Measurements from ENCODE around the gene INSR.
"Not testable (repeated sequence)": the region's sequence is repeated elsewhere in the genome, so short reads cannot be mapped to it uniquely, and the experiment has no call there.

Gene INSR

DNA sequence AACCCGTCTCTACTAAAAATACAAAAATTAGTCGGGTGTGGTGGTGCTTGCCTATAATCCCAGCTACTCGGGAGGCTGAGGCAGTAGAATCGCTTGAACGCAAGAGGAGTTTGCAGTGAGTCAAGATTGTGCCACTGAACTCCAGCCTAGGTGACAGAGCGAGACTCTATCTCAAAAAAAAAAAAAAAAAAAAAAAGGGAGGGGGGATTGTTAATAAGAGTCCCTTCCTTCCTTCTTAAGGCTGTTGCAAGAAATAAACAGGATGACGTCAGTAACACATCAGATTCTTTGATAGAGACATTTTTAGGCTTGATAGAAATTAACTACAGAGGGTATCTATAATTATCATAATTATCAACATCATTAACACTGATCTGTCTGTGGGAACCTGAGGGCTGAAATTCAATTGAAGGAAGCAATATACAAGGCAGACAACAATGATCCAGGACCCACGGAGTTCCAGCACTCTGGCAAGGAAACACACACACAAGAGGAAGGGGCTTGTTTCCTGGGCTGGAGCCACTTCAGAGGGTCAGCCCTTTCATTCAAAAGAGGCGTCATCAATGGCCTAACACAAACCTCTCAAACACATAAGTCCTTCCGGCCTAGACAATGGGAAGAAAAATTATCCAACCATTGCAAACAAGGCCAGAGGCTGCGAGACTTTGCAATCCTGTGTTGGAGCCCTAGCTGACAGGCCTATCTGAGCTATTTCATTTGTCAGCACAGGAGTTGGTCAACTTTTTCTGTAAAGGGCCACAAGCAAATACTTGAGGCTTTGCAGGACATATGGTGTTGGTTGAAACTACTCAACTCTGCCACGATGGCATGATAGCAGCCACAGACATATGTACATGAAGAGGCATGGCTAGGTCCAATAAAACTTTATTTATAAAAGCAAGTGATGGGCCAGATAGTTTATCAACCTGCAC lies 105.2 kb downstream of the INSR start:
- DNase-seq, result no peak

DNA sequence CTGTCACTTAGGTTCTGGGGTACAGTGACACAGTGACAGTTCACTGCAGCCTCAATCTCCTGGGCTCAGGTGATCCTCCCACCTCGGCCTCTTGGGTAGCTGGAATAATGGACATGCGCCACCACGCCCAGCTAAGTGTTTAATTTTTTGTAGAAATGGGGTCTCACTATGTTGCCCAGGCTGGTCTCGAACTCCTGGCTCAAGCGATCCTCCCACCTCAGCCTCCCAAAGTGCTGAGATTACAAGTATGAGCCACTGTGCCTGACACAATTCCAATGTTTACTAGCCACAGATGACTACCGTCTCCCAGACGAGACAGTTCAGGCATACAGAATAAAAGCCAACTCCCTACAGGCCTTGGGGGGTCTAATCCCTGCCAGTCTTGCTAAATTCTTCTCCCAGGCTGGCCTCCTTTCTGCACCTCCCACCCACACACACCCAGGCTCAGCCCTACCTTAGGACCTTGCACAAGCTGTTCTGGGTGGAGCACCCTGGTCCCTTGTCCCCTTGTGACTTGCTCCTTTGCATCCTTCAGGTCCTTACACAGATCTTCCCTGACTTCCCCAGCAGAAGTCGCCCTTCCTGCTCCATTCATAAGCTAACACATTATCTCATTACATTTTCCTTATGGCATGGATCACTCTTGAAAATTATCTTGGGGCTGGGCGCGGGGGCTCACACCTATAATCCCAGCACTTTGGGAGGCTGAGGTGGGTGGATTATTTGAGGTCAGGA lies 106.4 kb downstream of the INSR start:
- no peak for DNase-seq

DNA sequence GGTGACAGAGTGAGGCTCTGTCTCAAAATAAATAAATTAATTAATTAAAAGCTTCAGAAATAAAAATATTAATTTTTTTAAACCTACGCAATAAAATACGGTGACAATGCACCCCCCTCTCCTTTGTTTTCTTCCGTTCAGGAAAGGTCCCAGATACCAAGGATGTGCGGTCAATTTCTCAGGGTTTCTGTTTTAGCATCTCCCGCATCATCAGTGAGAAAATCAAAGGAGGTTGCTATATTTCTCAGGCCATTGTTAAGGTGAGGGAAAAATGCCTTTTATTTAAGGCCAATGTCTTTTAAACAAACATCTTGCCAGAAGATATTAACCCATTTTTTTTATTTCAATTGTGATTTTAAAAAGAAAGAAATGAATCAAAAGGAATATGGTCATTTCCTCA lies 111.7 kb downstream of the INSR start:
- no peak for DNase-seq

DNA sequence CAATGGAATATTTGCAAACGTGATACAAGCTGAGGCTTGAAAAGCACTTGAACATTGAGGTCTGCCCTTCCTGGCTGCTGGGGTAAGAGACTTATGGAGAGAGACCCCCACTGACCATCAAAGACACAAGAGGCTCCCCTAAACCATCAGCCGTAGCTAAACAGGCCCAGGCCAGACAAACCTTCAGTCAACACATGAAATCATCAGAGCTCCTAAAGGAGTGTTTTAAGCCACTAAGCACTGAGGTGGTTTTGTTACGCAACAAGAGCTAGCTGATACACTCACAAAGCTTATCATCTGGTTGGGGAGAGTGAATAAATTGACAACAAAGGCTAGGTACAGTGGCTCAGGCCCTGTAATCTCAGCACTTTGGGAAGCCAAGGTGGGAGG lies 114.3 kb downstream of the INSR start:
- DNase-seq, result no peak

DNA sequence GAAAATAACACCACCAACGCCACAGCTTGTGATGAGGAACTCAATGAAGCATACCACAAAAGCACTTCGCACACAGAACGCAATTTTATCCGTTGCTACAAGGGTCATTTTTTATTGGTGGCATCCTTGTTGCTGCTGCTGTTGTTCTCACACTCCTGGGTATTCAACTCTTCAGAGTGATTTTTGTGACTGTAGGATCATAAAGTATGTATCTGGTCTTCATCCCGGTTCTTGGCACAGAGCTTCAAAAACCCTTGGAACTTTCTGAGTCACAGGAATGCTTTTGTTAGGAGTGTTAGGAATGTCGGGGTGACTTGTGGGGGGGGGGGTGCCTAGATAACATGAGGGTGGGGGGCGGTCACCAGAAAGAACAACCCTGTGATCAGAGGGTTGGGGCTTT lies 116.3 kb downstream of the INSR start:
- DNase-seq, result no peak

DNA sequence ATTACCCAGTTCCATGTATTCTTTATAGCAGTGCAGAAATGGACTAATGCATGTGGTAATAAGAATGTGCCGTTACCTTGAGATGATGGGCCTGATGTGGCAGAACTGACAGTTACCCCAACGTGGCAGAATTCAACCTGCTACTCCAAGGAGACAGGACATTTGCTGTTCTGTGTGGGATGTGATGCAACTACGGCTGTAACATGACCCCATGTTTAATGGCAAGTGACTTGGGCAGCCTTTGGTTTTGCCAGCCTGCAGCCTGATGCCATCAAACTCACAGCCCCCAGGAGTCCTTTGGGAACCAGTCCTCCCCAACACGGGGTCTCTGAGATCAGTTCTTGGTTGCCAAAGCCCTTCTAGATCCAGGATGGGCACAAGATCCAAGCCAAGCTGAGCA lies 117.4 kb downstream of the INSR start:
- no peak for DNase-seq

DNA sequence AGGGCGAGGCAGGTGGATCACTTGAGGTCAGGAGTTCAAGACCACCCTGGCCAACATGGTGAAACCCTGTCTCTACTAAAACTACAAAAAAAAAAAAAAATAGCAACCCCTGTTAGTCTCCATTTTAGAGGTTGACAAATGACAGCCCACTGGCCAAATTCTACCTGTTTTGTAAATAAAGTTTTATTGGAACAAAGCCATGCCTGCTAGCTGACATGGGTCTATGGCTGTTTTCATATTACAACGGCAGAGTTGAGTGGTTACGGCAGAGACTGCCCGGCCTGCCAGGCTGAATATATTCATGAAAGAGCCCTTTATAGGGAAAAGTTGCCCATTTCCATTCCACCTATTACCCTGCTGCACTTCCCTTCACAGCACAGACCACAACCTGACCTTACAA lies 121.4 kb downstream of the INSR start:
- no peak for DNase-seq

DNA sequence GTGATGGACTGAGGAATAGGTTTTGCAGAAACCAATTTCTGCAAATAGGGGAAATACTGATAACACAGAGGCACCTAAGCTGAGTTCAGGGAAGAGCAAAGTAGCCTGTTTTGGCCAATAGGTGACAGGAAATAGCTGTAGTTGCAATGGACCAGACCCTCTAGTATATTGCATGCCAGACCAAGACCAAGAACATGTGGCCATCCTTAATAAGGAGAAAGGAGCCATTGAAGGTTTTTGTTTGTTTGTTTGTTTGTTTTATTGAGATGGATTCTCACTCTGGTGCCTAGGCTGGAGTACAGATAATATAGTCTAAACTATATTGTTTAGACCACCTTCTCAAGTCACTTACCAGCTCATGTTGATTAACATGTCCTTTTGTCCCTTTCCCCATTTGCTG lies 123.2 kb downstream of the INSR start:
- DNase-seq, result no peak

DNA sequence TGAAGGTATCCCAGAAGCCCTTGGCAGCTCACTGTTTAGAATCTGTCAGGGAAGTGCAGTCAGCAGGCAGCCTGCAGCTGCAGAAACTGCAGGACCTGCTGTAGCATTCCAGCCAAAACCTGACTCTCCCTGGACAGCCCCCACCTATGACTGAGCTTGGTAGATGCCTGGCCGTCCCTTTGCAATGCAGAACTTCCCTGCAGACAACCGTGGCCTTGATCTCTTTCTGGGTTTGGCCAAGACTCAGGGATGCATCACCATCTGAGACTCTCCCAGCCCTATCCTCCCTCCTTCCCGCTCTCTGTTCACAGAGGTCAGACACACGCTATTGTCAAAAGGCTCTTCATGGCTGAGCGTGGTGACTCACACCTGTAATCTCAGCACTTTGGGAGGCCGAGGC lies 125.3 kb downstream of the INSR start:
- DNase-seq, result no peak

DNA sequence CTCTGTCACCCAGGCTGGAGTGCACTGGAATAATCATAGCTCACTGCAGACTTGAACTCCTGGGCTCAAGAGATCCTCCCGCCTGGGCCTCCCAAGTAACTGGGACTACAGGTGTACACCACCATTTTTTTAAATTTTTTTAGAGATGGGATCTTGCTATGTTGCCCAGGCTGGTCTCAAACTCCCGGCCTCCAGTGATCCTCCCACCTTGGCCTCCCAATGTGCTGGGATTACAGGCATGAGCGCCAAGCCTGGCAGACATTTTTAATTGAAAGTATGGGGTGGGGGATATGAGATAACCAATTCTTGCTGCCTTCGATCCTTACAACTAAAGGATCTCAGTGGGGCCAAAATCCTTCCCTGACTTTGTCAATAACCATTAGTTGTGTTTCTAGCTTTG lies 132.9 kb downstream of the INSR start:
- no peak for DNase-seq

DNA sequence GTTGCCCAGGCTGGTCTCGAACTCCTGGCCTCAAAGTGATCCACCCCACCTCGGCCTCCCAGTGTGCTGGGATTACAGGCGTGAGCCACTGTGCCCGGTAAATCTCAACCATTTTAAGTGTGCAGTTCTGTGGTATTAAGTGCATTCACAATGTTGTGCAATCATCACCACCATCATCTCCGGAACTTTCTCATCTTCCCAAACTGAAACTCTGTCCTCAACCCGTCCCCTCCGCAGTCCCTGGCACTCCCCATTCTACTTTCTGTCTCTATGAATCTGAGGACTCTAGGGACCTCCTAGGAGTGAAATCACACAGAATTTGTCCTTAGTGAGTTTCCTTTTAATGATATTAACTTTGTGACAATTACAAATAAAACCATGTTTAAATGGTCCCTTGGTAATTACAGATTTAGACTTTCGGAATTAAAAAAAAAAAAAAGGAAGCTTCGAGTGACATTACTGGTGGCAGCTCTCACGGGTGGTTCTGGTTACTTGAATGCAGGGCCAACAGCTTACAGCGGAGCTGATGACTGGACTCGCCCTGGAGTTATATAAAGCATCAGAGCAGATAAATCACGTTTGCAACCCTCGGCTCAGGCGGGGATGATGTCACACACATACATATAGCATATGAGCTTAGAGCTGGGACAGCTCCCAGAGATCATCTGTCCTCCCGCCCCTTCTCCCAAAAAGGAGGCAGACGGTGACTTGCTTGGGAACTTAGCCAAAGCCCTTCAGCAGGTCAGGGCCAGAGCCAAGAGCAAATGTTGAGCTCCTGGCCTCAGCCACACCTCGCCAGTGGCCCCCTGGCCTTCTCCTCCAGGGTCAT lies 134.9 kb downstream of the INSR start:
- no peak for DNase-seq

DNA sequence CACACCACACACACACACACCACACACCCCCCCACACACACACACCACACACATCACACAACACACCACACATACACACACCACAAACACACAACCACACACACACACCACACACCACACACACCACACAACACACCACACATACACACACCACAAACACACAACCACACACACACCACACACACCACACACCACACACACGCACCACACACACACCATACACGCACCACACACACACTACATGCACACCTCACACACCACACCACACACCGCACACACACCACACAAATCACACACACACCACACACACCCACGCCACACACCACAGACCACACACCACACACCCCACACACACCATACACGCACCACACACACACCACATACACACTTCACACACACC lies 141.2 kb downstream of the INSR start:
- no peak for DNase-seq

DNA sequence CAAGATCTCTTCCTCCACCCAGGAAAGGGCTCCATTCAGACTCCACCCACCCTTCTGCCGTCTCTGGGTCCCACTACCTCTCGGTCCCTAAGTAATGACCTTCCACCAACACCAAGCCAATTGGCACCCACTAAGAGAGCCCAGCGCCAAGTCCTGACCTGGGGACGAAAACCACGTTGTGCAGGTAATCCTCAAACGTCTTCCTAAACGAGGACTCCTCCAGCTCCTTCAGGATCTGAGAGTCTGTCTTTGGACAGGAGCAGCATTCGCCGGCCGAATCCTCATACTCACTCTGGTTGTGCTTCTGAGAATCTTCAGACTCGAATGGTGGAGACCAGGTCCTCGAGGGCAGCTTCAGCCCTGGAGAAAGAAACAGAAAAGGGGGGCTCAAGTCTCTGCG lies 141.6 kb downstream of the INSR start:
- DNase-seq, result no peak

DNA sequence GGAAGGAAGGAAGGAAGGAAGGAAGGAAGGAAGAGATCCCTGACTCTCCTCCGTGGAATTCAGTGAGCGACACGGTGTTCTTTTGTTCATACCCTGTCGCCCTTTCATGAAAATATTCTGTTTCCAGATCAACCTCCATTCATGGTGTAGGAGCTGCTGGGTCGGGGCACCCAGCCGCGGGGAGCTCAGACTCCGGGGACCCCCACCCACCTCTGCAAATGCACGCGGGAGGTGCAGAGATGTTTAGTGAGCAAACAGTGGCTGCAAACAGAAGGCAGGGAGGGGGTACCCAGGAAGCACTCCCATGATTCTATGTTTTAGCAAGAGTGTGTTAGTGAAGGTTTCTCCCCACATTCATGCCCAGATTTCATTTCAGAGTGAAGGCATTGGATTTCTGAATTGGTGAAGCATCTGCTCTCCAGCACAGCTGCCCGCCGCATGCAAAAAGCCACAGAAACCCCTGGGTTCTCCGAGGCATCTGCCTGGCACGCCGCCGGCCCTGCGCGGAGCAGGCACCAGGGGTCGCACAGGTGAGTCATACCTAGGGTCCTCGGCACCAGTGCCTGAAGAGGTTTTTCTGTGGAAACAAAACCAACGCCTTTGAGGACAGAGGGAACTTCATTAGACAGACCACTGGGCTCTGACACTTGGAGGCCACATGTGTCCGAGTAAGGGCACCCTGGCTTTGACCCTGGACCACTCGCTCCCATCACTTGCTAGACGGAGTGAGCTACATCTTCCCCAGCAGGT lies 144.1 kb downstream of the INSR start:
- peak; percentile 19 for DNase-seq

DNA sequence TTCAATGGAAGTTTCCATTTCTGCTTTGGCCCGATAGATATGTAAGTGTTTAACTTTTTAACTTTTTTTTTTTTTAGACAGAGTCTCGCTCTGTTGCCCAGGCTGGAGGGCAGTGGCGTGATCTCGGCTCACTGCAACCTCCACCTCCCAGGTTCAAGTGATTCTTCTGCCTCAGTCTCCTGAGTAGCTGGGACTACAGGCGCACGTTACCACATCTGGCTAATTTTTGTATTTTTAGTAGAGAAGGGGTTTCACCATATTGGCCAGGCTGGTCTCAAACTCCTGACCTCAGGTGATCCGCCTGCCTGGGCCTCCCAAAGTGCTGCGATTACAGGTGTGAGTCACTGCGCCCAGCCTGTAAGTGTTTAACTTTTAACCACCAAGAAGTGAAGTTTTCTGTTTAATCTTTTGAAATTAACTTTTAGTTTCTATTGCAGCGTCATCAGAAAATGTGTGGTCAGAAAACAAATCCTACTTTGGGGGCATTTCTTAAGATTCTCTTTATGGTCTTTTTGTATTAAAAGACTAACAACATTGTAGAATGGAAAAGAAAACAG lies 147.0 kb downstream of the INSR start:
- DNase-seq, result not testable (repeated sequence)

DNA sequence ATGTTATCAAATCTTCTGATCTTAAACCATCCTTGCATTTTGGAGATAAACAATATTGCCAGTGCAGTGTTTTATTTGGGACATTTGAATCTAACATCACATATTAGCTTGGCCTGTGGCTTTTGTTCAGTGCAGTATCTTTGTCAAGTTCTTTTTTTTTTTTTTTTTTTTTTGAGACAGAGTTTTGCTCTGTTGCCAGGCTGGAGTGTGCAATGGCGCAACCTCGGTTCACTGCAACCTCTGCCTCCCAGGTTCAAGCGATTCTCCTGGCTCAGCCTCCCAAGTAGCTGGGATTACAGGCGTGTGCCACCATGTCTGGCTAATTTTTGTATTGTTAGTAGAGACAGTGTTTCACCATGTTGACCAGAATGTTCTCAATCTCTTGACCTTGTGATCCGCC lies 148.1 kb downstream of the INSR start:
- not testable (repeated sequence) for DNase-seq

DNA sequence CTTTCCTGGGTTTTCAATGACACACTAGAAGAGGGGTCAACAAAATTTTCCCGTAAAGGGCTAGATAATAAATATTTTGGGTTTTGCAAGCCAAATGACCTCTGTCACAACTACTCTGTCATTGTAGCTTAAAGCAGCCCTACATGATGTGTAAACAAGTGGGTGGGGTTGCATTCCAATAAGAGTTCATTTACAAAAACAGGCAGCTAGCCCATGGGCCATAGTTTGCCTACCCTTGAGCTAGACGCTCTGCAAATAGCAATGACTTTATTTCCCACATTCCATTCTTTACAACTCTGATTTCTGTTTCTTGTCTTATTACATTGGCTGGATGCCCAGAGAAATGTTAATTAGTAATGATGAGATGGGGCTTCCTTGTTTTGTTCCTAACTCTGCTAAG lies 148.7 kb downstream of the INSR start:
- no peak for DNase-seq

DNA sequence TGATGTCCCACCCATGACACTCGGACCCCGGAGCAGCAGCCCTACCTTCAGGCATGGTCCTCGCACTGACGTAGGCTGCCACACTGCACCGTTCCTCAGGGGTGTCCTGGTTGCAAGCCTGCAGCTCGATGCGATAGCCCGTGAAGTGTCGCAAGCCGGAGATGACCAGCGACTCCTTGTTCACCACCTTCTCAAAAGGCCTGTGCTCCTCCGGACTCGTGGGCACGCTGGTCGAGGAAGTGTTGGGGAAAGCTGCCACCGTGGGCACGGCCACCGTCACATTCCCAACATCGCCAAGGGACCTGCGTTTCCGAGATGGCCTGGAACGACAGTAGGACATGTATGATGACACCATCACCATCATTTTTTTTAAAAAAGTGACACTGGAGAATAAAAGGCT lies 151.4 kb downstream of the INSR start:
- DNase-seq, result no peak

DNA sequence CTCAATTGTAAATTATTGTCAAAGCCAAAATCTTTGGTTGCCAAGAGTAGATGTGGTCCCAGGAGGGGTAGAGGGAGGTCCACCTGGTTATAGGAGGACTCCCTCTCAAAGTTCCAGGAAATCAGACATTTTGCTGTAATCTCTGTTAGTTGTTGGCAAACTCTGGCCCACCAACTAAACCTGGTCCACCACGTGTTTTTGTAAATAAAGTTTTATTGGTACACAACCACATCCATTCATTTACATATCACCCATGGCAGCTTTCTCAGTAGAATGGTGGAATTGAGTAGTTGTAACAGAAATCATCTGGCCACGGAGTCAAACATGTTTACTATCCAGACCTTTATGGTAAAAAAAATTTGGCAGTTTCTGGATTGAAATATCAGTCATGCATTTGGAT lies 154.1 kb downstream of the INSR start:
- no peak for DNase-seq

DNA sequence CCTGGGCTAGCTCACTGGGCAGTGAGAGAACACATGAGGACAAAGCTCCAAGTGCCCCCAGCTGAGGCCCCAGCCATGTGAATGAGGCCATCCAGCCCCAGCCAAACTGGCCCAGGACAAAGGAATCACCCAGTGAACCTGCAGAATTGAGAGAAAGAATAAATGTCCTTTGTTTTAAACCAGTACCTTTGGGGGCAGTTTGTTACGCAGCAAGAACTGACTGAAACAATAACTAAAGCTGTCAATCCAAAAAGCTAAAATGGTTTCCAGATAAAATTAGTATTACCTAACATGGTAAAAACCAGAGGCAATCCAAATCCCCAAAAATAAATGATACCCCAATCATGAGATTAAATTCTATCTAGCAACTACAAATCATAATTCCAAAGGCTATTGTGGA lies 155.1 kb downstream of the INSR start:
- no peak for DNase-seq

DNA sequence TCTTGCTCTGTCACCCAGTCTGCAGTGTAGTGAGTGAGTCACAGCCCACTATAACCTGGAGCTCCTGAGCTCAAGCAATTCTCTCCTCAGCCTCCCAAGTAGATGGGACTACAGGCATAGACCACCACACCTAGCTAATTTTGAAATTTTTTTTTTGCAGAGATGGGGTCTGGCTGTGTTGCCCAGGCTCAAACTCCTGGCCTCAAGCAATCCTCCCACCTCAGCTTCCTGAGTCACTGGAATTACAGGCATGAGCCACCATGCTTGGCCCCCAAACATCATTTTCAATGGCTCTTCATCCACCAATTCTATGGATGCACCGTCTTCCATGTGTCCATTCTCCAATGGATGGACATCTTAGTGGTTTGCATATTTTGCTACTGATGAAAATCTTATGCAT lies 155.8 kb downstream of the INSR start:
- no peak for DNase-seq

DNA sequence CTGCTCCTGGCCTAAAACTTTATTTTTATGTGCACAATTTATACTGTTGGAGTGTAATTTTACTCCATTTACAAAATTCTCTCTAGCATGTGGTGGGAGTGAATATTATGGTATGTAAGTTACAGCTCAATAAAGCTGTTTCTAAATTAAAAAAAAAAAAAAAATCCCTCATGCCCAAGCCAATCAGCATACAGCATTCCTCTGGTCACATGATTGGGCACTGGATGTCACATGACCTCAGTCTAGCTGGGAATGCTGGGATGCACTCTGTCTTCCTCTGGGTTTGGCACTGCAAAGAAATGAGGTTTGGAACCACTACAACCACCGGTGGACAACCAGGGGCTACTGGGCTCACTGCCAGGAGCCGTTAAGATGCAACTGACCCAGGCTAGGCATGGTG lies 157.1 kb downstream of the INSR start:
- no peak for DNase-seq
